ENCODE data around the gene CCDC92B. TPM values are rescaled to one million over a fixed set of nuclear protein-coding genes. Genes with fewer than 3 reads are reported as not detected.

The CCDC92B gene
- total and polyA plus RNA-seq, 9 of the 15 experiments (the other 6 are each of a cell fraction or from before 2014, with no cell fraction given), result not detected

GRCh38 chr17:2703181-2703580 is 46.3 kb downstream of the CCDC92B start (continued):
- TF ChIP-seq IRF9 (tag; IDR thresholded peaks at IDR 0.05) (no peak), CREB3 (tag; conservative IDR thresholded peaks at IDR 0.05; ENCODE audit: low read depth) (no peak), ZBTB12 (CRISPR knock-in tag; IDR thresholded peaks at IDR 0.05) (no peak), EHMT2 (IDR thresholded peaks at IDR 0.05) (no peak), CREM (IDR thresholded peaks at IDR 0.05; ENCODE audit: low read depth) (no peak)

GRCh38 chr17:2701996-2702741 is 47.3 kb downstream of the CCDC92B start:
- no peak for FAIRE-seq
- H3K9ac ChIP-seq (ENCODE audit: insufficient read depth in 1 of 2, low read depth in 2 of 2, low read length in 2 of 2), result no peak overlapping the region; a peak in 1 of 4 replicates
- no TSS peak for BruUV-seq (replicated peaks)
- peaks cover 92% of the 10 kb centered on the region; the same call in 1 of the 3 replicates for H3K36me3 ChIP-seq (ENCODE audit: control insufficient read depth, insufficient read depth, low read length)
- ChIA-PET POLR2A (no interaction called here), CTCF (ENCODE audit: low intra/inter-chr PET ratio) (no interaction called here)
- no peak overlapping the region for H3K4me2 ChIP-seq (ENCODE audit: insufficient read depth, low read length)
- ATAC-seq, result no peak
- 88% methylated on average over 12 of the region's 22 CpGs for WGBS (ENCODE audit: insufficient coverage, low coverage, missing lambda C conversion rate)
- DNase-seq (ENCODE audit: extremely low read depth in 1 of 4, low spot score in 3 of 4), result no peak
- no peaks in the 10 kb centered on the region for H3K9me1 ChIP-seq (ENCODE audit: control insufficient read depth, insufficient read depth, low read length)
- H3K27ac ChIP-seq (ENCODE audit: extremely low read depth, low read depth, low read length), result no peak overlapping the region
- no peaks in the 10 kb centered on the region; the same call in 1 of the 2 replicates for H4K20me1 ChIP-seq (replicated peaks; ENCODE audit: control insufficient read depth, insufficient read depth, low read length)
- no peaks in the 10 kb centered on the region for H3K9me3 ChIP-seq (replicated peaks; ENCODE audit: control insufficient read depth, insufficient read depth, low read depth, low read length)
- H2AFZ ChIP-seq (ENCODE audit: low read depth, low read length), result no peak overlapping the region
- peaks cover 28% of the 10 kb centered on the region for H3K79me2 ChIP-seq (ENCODE audit: control insufficient read depth, insufficient read depth, low read length)
- H3K4me1 ChIP-seq (replicated peaks in 1 of 2; ENCODE audit: control insufficient read depth in 2 of 2, insufficient read depth in 2 of 2, low read length in 2 of 2), result peaks cover 0 to 7% of the 10 kb centered on the region in 2 experiments; a peak in 2 of 5 replicates
- H3K4me3 ChIP-seq, result no peak overlapping the region
- no peaks in the 10 kb centered on the region for H3K27me3 ChIP-seq (ENCODE audit: control insufficient read depth in 2 of 2, insufficient read depth in 2 of 2, low read length in 2 of 2)
- in situ Hi-C loops (cut with MboI) (no loop called here), intact Hi-C loops (cut with micrococcal nuclease) (no loop called here)
- TF ChIP-seq GATA2 (CRISPR knock-in tag; IDR thresholded peaks at IDR 0.05) (no peak), RERE (CRISPR knock-in tag; IDR thresholded peaks at IDR 0.05; ENCODE audit: borderline replicate concordance) (no peak), ZNF395 (CRISPR knock-in tag; IDR thresholded peaks at IDR 0.05) (no peak)
